Measurements from ENCODE around the gene ADAP1.

ADAP1 gene

GRCh38 chr7:879706-880105, 74.8 kb downstream of the ADAP1 start:
- DNase-seq, result no peak
- no CpG with 5 or more reads among the region's 14 CpGs for WGBS (ENCODE audit: extremely low coverage, insufficient coverage, insufficient read length)
- no peak overlapping the region for H2BK12ac ChIP-seq (ENCODE audit: low read length)

GRCh38 chr7:879093-879492, 75.4 kb downstream of the ADAP1 start:
- H3K27ac ChIP-seq (ENCODE audit: low read depth, low read length), result no peak overlapping the region
- peak overlapping the region; percentile 43 for H3K9ac ChIP-seq (ENCODE audit: low read length)
- H2AFZ ChIP-seq (ENCODE audit: insufficient read depth, low read length, poor library complexity), result no peak overlapping the region
- no peak overlapping the region for H2BK12ac ChIP-seq (ENCODE audit: low read length)
- no peak overlapping the region for H3K4me2 ChIP-seq (ENCODE audit: low read length)
- no peak overlapping the region for H2AK5ac ChIP-seq (ENCODE audit: low read length)
- H3K27me3 ChIP-seq (ENCODE audit: insufficient read depth, low read length), result no peaks in the 10 kb centered on the region
- H4K91ac ChIP-seq (ENCODE audit: low read depth, low read length), result no peak overlapping the region
- H4K12ac ChIP-seq (ENCODE audit: low read depth, low read length), result peak overlapping the region; percentile 2
- WGBS (ENCODE audit: extremely low coverage, insufficient coverage, insufficient read length), result no CpG with 5 or more reads among the region's 15 CpGs
- peaks cover 0 to 5% of the 10 kb centered on the region in 2 experiments for H3K4me1 ChIP-seq (ENCODE audit: control insufficient read depth in 1 of 2, insufficient read depth in 2 of 2, low read length in 2 of 2)
- no peak for DNase-seq
- no peak overlapping the region for H2BK120ac ChIP-seq (ENCODE audit: insufficient read depth, low read length, poor library complexity)
- H3K23ac ChIP-seq (ENCODE audit: low read length), result no peak overlapping the region
- H3K9me3 ChIP-seq (ENCODE audit: insufficient read depth, low read depth, low read length), result no peaks in the 10 kb centered on the region
- peak overlapping the region; percentile 65 for H3K4ac ChIP-seq (ENCODE audit: low read depth, low read length)
- no peak overlapping the region for H3K4me3 ChIP-seq (ENCODE audit: low read depth, low read length)
- H4K8ac ChIP-seq (ENCODE audit: low read depth, low read length), result no peak overlapping the region
- H3K36me3 ChIP-seq (ENCODE audit: control insufficient read depth in 1 of 2, insufficient read depth in 2 of 2, low read length in 2 of 2), result peaks cover 12 to 17% of the 10 kb centered on the region in 2 experiments
- H3K79me1 ChIP-seq (ENCODE audit: low read length), result peaks cover 9% of the 10 kb centered on the region
- no peak overlapping the region for H2BK5ac ChIP-seq (ENCODE audit: low read depth, low read length, poor library complexity)
- H3K18ac ChIP-seq (ENCODE audit: low read length), result no peak overlapping the region
- no peak overlapping the region for H3K14ac ChIP-seq (ENCODE audit: low read length)
- peaks cover 45% of the 10 kb centered on the region for H3K79me2 ChIP-seq (ENCODE audit: control insufficient read depth, insufficient read depth, low read length, poor library complexity)

More at GRCh38 chr7:879706-880105, 74.8 kb downstream of the ADAP1 start:
- Histone ChIP-seq H2BK5ac (ENCODE audit: low read depth, low read length, poor library complexity) (no peak overlapping the region), H3K4me2 (ENCODE audit: low read length) (no peak overlapping the region), H2AK5ac (ENCODE audit: low read length) (no peak overlapping the region), H2AFZ (ENCODE audit: insufficient read depth, low read length, poor library complexity) (no peak overlapping the region), H3K18ac (ENCODE audit: low read length) (no peak overlapping the region), H3K79me2 (ENCODE audit: control insufficient read depth, insufficient read depth, low read length, poor library complexity) (peaks cover 51% of the 10 kb centered on the region), H2BK120ac (ENCODE audit: insufficient read depth, low read length, poor library complexity) (no peak overlapping the region), H3K4ac (ENCODE audit: low read depth, low read length) (peak overlapping the region; percentile 96), H3K4me1 (ENCODE audit: control insufficient read depth in 1 of 2, insufficient read depth in 2 of 2, low read length in 2 of 2) (peaks cover 2 to 5% of the 10 kb centered on the region in 2 experiments), H4K91ac (ENCODE audit: low read depth, low read length) (no peak overlapping the region), H4K12ac (ENCODE audit: low read depth, low read length) (no peak overlapping the region), H3K23ac (ENCODE audit: low read length) (no peak overlapping the region), H3K79me1 (ENCODE audit: low read length) (peaks cover 9% of the 10 kb centered on the region), H3K27ac (ENCODE audit: low read depth, low read length) (no peak overlapping the region), H3K14ac (ENCODE audit: low read length) (no peak overlapping the region), H4K8ac (ENCODE audit: low read depth, low read length) (no peak overlapping the region), H3K4me3 (ENCODE audit: low read depth, low read length) (no peak overlapping the region), H3K36me3 (ENCODE audit: control insufficient read depth in 1 of 2, insufficient read depth in 2 of 2, low read length in 2 of 2) (peaks cover 14 to 17% of the 10 kb centered on the region in 2 experiments), H3K9ac (ENCODE audit: low read length) (no peak overlapping the region), H3K27me3 (ENCODE audit: insufficient read depth, low read length) (no peaks in the 10 kb centered on the region), H3K9me3 (ENCODE audit: insufficient read depth, low read depth, low read length) (no peaks in the 10 kb centered on the region)

DNA sequence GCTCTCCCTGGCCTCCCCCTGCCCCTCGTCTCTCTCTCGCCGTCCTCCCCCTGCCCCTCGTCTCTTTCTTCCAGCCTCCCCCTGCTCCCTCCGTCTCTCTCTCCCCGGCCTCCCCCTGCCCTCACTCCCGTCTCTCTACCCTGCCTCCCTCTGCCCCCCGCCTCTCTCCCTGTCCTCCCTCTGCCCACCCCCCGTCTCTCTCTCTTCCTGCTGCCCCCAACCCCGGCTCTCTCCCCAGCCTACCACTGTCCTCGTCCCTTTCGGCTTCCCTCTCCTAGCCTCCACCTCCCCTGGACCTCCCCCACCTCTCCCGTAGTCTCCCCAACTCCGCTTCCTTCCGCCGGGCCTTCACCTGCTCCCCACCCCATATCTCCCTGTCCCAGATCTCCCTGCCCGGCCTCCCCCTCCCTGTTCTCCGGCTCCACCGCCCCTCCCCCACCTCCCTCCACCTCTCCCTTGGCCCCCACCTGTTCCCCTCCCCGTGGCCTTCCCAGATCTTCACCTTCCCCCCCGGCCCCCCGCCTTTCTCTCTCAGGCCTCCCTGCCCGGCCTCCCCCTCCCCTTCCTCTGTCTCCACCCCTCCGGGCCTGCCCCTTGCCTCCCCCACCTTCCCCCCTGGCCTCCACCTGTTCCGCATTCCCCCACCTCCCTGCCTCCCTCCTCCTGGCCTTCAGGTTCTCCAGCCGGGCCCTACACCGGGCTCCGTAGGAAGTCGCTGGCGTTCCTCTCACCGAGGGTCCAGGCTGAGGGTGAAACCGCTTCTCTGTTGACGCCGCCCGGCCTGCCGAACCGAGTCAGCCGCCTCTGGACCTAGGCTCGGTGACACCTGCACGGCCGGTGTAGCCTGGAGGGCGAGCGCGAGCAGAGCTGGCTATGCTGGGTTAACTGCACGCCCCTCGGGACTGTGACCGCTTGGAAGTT, 76.9 kb downstream of the ADAP1 start:
- Histone ChIP-seq H2BK120ac (ENCODE audit: insufficient read depth, low read length, poor library complexity) (peak overlapping the region; percentile 15), H3K27me3 (ENCODE audit: insufficient read depth, low read length) (no peaks in the 10 kb centered on the region), H3K23ac (ENCODE audit: low read length) (no peak overlapping the region), H3K27ac (ENCODE audit: low read depth, low read length) (peak overlapping the region; percentile 68), H2AFZ (ENCODE audit: insufficient read depth, low read length, poor library complexity) (no peak overlapping the region), H3K4me1 (ENCODE audit: control insufficient read depth in 1 of 2, insufficient read depth in 2 of 2, low read length in 2 of 2) (peaks cover 0 to 5% of the 10 kb centered on the region in 2 experiments), H3K4me2 (ENCODE audit: low read length) (peak overlapping the region; percentile 63), H3K18ac (ENCODE audit: low read length) (peak overlapping the region; percentile 20), H3K9me3 (ENCODE audit: insufficient read depth, low read depth, low read length) (no peaks in the 10 kb centered on the region), H2AK5ac (ENCODE audit: low read length) (peak overlapping the region; percentile 10), H4K91ac (ENCODE audit: low read depth, low read length) (peak overlapping the region; percentile 76), H3K4me3 (ENCODE audit: low read depth, low read length) (peak overlapping the region; percentile 95), H4K12ac (ENCODE audit: low read depth, low read length) (peak overlapping the region; percentile 81), H2BK12ac (ENCODE audit: low read length) (no peak overlapping the region), H2BK5ac (ENCODE audit: low read depth, low read length, poor library complexity) (peak overlapping the region; percentile 18), H3K14ac (ENCODE audit: low read length) (peak overlapping the region; percentile 16), H3K36me3 (ENCODE audit: control insufficient read depth in 1 of 2, insufficient read depth in 2 of 2, low read length in 2 of 2) (peaks cover 11 to 12% of the 10 kb centered on the region in 2 experiments), H3K79me1 (ENCODE audit: low read length) (peaks cover 9% of the 10 kb centered on the region), H3K9ac (ENCODE audit: low read length) (peak overlapping the region; percentile 81), H3K4ac (ENCODE audit: low read depth, low read length) (peak overlapping the region; percentile 62), H4K8ac (ENCODE audit: low read depth, low read length) (peak overlapping the region; percentile 71), H3K79me2 (ENCODE audit: control insufficient read depth, insufficient read depth, low read length, poor library complexity) (peaks cover 32% of the 10 kb centered on the region)
- peak in 1 of 2 donors; percentile 43 for DNase-seq
- no CpG with 5 or more reads among the region's 47 CpGs for WGBS (ENCODE audit: extremely low coverage, insufficient coverage, insufficient read length)

DNA sequence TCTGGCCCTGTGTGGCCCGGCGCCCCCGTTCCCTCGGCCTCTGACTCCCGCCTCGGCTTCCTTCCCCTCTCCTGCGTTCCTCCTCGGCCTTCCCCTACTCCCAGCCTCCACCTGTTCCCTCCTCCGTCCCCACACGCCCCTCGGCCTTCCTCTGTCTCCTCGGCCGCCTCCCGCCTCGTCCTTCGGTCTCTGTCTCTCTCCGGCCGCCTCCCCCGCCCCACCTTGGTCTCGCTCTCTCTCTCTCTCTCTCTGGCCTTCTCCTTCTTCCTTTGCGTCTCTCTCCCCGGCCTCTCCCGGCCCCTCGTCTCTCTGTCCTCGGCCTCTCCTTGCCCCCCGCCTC, 77.5 kb downstream of the ADAP1 start:
- no peaks in the 10 kb centered on the region for H3K27me3 ChIP-seq (ENCODE audit: insufficient read depth, low read length)
- H3K18ac ChIP-seq (ENCODE audit: low read length), result peak overlapping the region; percentile 20
- peak overlapping the region; percentile 63 for H3K4me2 ChIP-seq (ENCODE audit: low read length)
- H2BK12ac ChIP-seq (ENCODE audit: low read length), result no peak overlapping the region
- H3K9me3 ChIP-seq (ENCODE audit: insufficient read depth, low read depth, low read length), result no peaks in the 10 kb centered on the region
- H3K79me1 ChIP-seq (ENCODE audit: low read length), result peaks cover 9% of the 10 kb centered on the region
- WGBS (ENCODE audit: extremely low coverage, insufficient coverage, insufficient read length), result no CpG with 5 or more reads among the region's 26 CpGs
- DNase-seq, result peak; percentile 36 to 54
- peaks cover 28% of the 10 kb centered on the region for H3K79me2 ChIP-seq (ENCODE audit: control insufficient read depth, insufficient read depth, low read length, poor library complexity)
- peak overlapping the region; percentile 18 for H2BK5ac ChIP-seq (ENCODE audit: low read depth, low read length, poor library complexity)
- H3K14ac ChIP-seq (ENCODE audit: low read length), result peak overlapping the region; percentile 16
- peak overlapping the region; percentile 71 for H4K8ac ChIP-seq (ENCODE audit: low read depth, low read length)
- no peak overlapping the region for H3K23ac ChIP-seq (ENCODE audit: low read length)
- peak overlapping the region; percentile 15 for H2BK120ac ChIP-seq (ENCODE audit: insufficient read depth, low read length, poor library complexity)
- peak overlapping the region; percentile 95 for H3K4me3 ChIP-seq (ENCODE audit: low read depth, low read length)
- H2AK5ac ChIP-seq (ENCODE audit: low read length), result peak overlapping the region; percentile 10
- H4K12ac ChIP-seq (ENCODE audit: low read depth, low read length), result peak overlapping the region; percentile 81
- H2AFZ ChIP-seq (ENCODE audit: insufficient read depth, low read length, poor library complexity), result peak overlapping the region; percentile 41
- H3K4me1 ChIP-seq (ENCODE audit: control insufficient read depth in 1 of 2, insufficient read depth in 2 of 2, low read length in 2 of 2), result peaks cover 0 to 5% of the 10 kb centered on the region in 2 experiments
- H3K4ac ChIP-seq (ENCODE audit: low read depth, low read length), result peak overlapping the region; percentile 35
- H3K36me3 ChIP-seq (ENCODE audit: control insufficient read depth in 1 of 2, insufficient read depth in 2 of 2, low read length in 2 of 2), result peaks cover 18% of the 10 kb centered on the region in 2 experiments
- H3K9ac ChIP-seq (ENCODE audit: low read length), result peak overlapping the region; percentile 81
- H4K91ac ChIP-seq (ENCODE audit: low read depth, low read length), result peak overlapping the region; percentile 76
- H3K27ac ChIP-seq (ENCODE audit: low read depth, low read length), result peak overlapping the region; percentile 68
